ENCODE results near the gene TAX1BP3. TPM values are rescaled to one million over a fixed set of nuclear protein-coding genes. Genes with fewer than 3 reads are reported as not detected.

Gene TAX1BP3
- total RNA-seq (2021): 147 and 168 TPM in 2 replicates
- percentile 82 among the genes with signal in this experiment for Bru-seq, nascent RNA
- percentile 89 among the genes with signal in this experiment for BruChase-seq, experiment 1, labeled RNA remaining after a 2-hour chase
- percentile 96 among the genes with signal in this experiment for BruChase-seq, experiment 2, labeled RNA remaining after a 6-hour chase
- long read RNA-seq, transcript TAX1BP3-201 (4 exons, 1,377 nt): major isoform, 165 of 182 reads
- long read RNA-seq, partial matches to known transcripts: 3 of 182 reads
- long read RNA-seq, other reads (novel, unspliced or antisense): 13 of 182 reads

DNA sequence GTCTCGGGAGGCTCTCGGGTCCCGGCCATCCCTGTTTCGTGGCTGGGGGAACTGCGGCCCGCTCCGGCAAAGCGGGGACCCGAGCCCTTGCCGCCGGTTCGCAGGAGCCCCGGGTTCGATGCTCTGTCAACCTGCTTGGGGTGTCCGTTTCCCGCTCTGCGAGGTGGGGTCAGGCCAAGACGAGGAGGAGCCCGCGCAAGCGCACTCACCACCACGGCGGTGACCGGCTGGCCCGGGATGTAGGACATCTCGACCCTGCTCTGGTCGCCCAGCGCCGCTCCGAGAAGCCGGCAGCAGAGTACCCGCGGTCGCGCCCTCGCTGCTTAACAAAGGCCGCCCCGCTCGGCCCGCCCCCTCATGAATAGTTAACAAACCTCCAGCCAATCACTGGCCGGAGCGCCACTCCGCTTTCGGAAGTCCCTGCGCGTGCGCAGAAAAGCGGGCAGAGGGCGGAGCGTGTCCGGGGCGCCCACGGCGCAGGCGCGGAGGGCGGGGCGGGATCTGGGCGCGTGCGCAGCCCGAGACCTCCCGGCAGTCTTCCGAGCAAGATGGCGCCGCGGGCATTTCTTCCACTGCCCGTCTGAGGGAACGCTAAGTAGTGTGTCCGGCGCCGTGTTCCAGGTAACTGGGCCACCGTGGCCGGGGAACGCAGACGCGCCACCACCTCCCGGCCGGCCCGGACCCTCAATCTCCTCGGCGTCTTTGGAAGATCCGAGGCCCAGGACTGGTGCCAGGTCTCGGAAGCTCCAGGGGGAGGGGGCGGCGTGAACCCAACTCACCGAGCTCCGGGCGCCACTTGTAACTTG, at the start of gene TAX1BP3, which contains the start of gene EMC6:
Gene TAX1BP3 (minus strand): TSS at position 300 of the 806 bp plus-strand sequence. CDS start 52 bp downstream, at position 248.
Gene EMC6 (plus strand): TSS at position 534 of the 806 bp plus-strand sequence. CDS start 335 bp downstream, outside the sequence.
- TF ChIP-seq EZH2 (IDR thresholded peaks at IDR 0.05; ENCODE audit: low read depth) (no peak), CTCF (conservative IDR thresholded peaks at IDR 0.05) (no peak; the same call in 1 of the 2 replicates)

GRCh38 chr17:3715296-3715695, 46.9 kb upstream of the TAX1BP3 start:
- Histone ChIP-seq H3K4me3 (no peak overlapping the region), H3K4me2 (no peak overlapping the region), H3F3A (ENCODE audit: insufficient read depth, low read depth) (peaks cover 24% of the 10 kb centered on the region), H3K36me3 (ENCODE audit: low read depth) (peaks cover 28% of the 10 kb centered on the region), H3K27me3 (ENCODE audit: insufficient read depth, low read depth) (no peaks in the 10 kb centered on the region), H3K79me2 (ENCODE audit: low read depth) (peaks cover 13% of the 10 kb centered on the region), H3K9me3 (ENCODE audit: insufficient read depth, low read depth) (no peaks in the 10 kb centered on the region), H3K9me2 (ENCODE audit: insufficient read depth) (no peaks in the 10 kb centered on the region), H3K4me1 (replicated peaks; ENCODE audit: insufficient read depth) (peaks cover 29% of the 10 kb centered on the region), H4K20me1 (ENCODE audit: insufficient read depth) (no peaks in the 10 kb centered on the region), H2AFZ (no peak overlapping the region), H3K27ac (no peak overlapping the region)
- intact Hi-C loops (cut with micrococcal nuclease; ENCODE audit: unreplicated experiment): no loop called here
- ChIA-PET POLR2A (ENCODE audit: unreplicated experiment) (no interaction called here), CTCF (interaction anchor here (0.6 kb wide), 1 partner anchor 789 kb away, joined by 8 read pairs; no protein-coding TSS in a partner anchor)
- DNase-seq: no peak
- BruUV-seq (replicated peaks): no TSS peak
- no peak for TF ChIP-seq EZH2 (IDR thresholded peaks at IDR 0.05; ENCODE audit: low read depth)
- no peak for TF ChIP-seq CTCF (conservative IDR thresholded peaks at IDR 0.05)

More for the DNA sequence above, at the start of gene TAX1BP3, which contains the start of gene EMC6:
- no TSS peak for BruUV-seq (replicated peaks)
- Histone ChIP-seq H3F3A (ENCODE audit: insufficient read depth, low read depth) (peaks cover 24% of the 10 kb centered on the region), H3K27ac (peak within 1 kb of the TSS; percentile 88), H2AFZ (peak within 1 kb of the TSS; percentile 83), H3K4me3 (peak within 1 kb of the TSS; percentile 95), H3K9me2 (ENCODE audit: insufficient read depth) (no peaks in the 10 kb centered on the region), H3K79me2 (ENCODE audit: low read depth) (peaks cover 63% of the 10 kb centered on the region), H3K27me3 (ENCODE audit: insufficient read depth, low read depth) (no peaks in the 10 kb centered on the region), H3K4me1 (replicated peaks; ENCODE audit: insufficient read depth) (peaks cover 25% of the 10 kb centered on the region), H3K36me3 (ENCODE audit: low read depth) (no peaks in the 10 kb centered on the region), H4K20me1 (ENCODE audit: insufficient read depth) (peaks cover 39% of the 10 kb centered on the region), H3K9me3 (ENCODE audit: insufficient read depth, low read depth) (no peaks in the 10 kb centered on the region), H3K4me2 (peak within 1 kb of the TSS; percentile 98)
- POLR2A ChIA-PET (ENCODE audit: unreplicated experiment): interaction anchor here (0.6 to 1.7 kb wide), 5 partner anchors 32 to 659 kb away, joined by 3 to 26 read pairs (median 6); partner anchors contain the start of genes CTNS and SHPK
- intact Hi-C loops (cut with micrococcal nuclease; ENCODE audit: unreplicated experiment): loop anchor here (1.0 to 5.0 kb wide), 4 partner anchors 32 to 1261 kb away; partner anchors contain the start of genes CTNS, HASPIN and SHPK
- DNase-seq: peak; percentile 92 to 100
- CTCF ChIA-PET: interaction anchor here (0.6 kb wide), 1 partner anchor 464 kb away, joined by 3 read pairs; no protein-coding TSS in a partner anchor

- intact Hi-C loops (cut with micrococcal nuclease; ENCODE audit: unreplicated experiment): no loop called here
- peaks cover 16% of the 10 kb centered on the region for H3K4me1 ChIP-seq (replicated peaks; ENCODE audit: insufficient read depth)
- no peaks in the 10 kb centered on the region for H3K27me3 ChIP-seq (ENCODE audit: insufficient read depth, low read depth)
- DNase-seq: no peak
- H3K79me2 ChIP-seq (ENCODE audit: low read depth): no peaks in the 10 kb centered on the region
- peaks cover 18% of the 10 kb centered on the region for H3K36me3 ChIP-seq (ENCODE audit: low read depth)
- H3K9me3 ChIP-seq (ENCODE audit: insufficient read depth, low read depth): no peaks in the 10 kb centered on the region
- TF ChIP-seq EZH2 (IDR thresholded peaks at IDR 0.05; ENCODE audit: low read depth) (no peak), CTCF (conservative IDR thresholded peaks at IDR 0.05) (no peak)
- no peak overlapping the region for H3K4me2 ChIP-seq
- POLR2A ChIA-PET (ENCODE audit: unreplicated experiment): no interaction called here
- no peak overlapping the region for H3K4me3 ChIP-seq
- H3K9me2 ChIP-seq (ENCODE audit: insufficient read depth): no peaks in the 10 kb centered on the region
- no peak overlapping the region for H3K27ac ChIP-seq
- no peak overlapping the region for H2AFZ ChIP-seq
- no TSS peak for BruUV-seq (replicated peaks)
- CTCF ChIA-PET: no interaction called here
- peaks cover 18% of the 10 kb centered on the region; the same call in 1 of the 2 replicates for H3F3A ChIP-seq (ENCODE audit: insufficient read depth, low read depth)
- no peaks in the 10 kb centered on the region for H4K20me1 ChIP-seq (ENCODE audit: insufficient read depth)
These were observed 44.6 kb upstream of the TAX1BP3 start for GRCh38 chr17:3712811-3713463.

All from PC-9 (cell line).